ACC112 (cell line): Measurements from ENCODE around the gene LRP5.
"Not testable (repeated sequence)": the region's sequence is repeated elsewhere in the genome, so short reads cannot be mapped to it uniquely, and the experiment has no call there.

ENCODE experiments used
- H2AFZ ChIP-seq: fragments of 200-600 bp; sonication (generic); one replicate; pipeline ENCODE4 v1.6.0; 2017; ENCODE audit warnings: antibody characterized with exemption, low read length; ENCODE audit not compliant: unreplicated experiment
- H3K27ac ChIP-seq: fragments of 200-600 bp; sonication (generic); 2 replicates; pipeline ENCODE4 v1.5.1; 2014; ENCODE audit warnings: low read depth, mild to moderate bottlenecking, antibody characterized with exemption, low read length, moderate library complexity
- H3K27me3 ChIP-seq: fragments of 200-600 bp; sonication (generic); 2 replicates; pipeline ENCODE4 v1.6.1; 2014; ENCODE audit warnings: mild to moderate bottlenecking, antibody characterized with exemption, low read length, moderate library complexity, mixed read lengths; ENCODE audit not compliant: insufficient read depth
- H3K36me3 ChIP-seq: fragments of 200-600 bp; sonication (generic); 2 replicates; pipeline ENCODE4 v1.6.1; 2016; ENCODE audit warnings: mild to moderate bottlenecking, antibody characterized with exemption, low read length, moderate library complexity, mixed read lengths; ENCODE audit not compliant: insufficient read depth
- H3K4me1 ChIP-seq: fragments of 200-600 bp; sonication (generic); one replicate; pipeline ENCODE4 v1.6.1; 2016; ENCODE audit warnings: low read length, mixed read lengths; ENCODE audit not compliant: insufficient read depth, unreplicated experiment, control insufficient read depth
- H3K4me3 ChIP-seq: fragments of 200-600 bp; sonication (generic); 2 replicates; pipeline ENCODE4 v1.5.1; 2014; ENCODE audit warnings: mild to moderate bottlenecking, low read depth, low read length
- H3K79me2 ChIP-seq: fragments of 200-600 bp; sonication (generic); one replicate; pipeline ENCODE4 v1.6.0; 2016; ENCODE audit warnings: low read length; ENCODE audit not compliant: control insufficient read depth, unreplicated experiment, insufficient read depth

LRP5 gene

DNA sequence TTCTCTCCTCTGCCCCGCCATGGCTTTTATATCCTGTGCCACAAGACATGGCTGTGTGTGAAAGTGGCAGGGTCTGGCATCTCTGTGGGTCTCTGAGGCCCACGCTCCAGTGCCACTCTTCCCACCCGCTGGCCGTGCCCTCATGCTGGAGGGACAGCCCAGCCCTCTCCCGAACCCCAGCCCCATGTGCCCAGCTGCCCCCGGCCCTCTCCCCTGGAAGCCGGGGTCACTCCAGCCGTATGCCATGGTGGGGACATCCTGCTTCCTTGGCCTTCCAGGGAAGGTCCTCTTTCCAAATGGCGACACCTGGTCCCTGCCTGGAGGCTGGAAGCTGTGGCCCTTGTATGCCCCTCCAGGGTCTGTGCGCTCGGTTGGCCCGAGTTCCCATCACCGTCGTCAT, 84.9 kb downstream of the LRP5 start:
- no peak overlapping the region for H2AFZ ChIP-seq
- peaks cover 4% of the 10 kb centered on the region for H3K4me1 ChIP-seq
- H3K79me2 ChIP-seq: no peaks in the 10 kb centered on the region
- H3K27ac ChIP-seq: no peak overlapping the region
- H3K4me3 ChIP-seq: no peak overlapping the region
- H3K27me3 ChIP-seq: no peaks in the 10 kb centered on the region
- no peaks in the 10 kb centered on the region for H3K36me3 ChIP-seq

DNA sequence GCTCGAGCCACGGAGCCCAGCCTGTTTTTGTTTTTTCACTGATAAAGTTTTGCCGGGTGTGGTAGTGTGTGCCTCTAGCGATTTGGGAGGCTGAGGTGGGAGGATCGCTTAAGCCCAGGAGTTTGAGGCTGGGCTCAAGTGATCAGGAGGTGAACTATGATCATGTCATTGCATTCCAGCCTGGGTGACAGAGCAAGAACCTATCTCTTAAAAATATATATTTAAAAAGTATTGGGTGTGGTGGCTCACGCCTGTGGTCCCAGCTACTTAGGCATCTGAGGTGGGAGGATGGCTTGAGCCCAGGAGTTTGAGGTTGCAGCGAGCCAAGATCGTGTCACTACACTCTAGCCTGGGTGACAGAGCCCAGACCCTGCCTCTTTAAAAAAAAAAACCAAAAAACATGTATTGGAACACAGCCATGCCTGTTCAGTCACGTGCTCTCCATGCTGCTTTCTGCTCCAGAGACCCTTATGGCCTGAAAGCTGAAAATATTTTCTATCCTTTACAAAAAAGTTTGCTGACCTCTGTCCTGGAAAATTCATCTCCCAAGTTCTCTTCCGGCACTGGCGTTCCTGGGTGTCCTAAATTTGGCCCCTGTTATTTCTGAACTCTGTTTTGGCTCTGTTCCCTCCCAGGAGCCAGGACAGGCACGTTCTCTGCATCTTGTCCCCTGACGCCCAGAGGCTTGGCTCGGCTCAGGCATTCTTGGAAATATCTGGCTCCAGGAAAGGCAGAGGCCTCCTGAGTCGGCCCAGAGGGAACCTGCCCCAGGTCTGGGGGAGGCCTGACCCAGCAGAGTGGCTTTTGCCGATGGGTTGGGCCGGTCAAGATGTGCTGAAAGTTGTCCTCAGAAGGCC, 86.8 kb downstream of the LRP5 start:
- no peaks in the 10 kb centered on the region for H3K79me2 ChIP-seq
- no peaks in the 10 kb centered on the region for H3K36me3 ChIP-seq
- H3K4me3 ChIP-seq: no peak overlapping the region
- peaks cover 4% of the 10 kb centered on the region for H3K4me1 ChIP-seq
- peak overlapping the region; percentile 46 for H2AFZ ChIP-seq
- no peak overlapping the region for H3K27ac ChIP-seq
- no peaks in the 10 kb centered on the region for H3K27me3 ChIP-seq

DNA sequence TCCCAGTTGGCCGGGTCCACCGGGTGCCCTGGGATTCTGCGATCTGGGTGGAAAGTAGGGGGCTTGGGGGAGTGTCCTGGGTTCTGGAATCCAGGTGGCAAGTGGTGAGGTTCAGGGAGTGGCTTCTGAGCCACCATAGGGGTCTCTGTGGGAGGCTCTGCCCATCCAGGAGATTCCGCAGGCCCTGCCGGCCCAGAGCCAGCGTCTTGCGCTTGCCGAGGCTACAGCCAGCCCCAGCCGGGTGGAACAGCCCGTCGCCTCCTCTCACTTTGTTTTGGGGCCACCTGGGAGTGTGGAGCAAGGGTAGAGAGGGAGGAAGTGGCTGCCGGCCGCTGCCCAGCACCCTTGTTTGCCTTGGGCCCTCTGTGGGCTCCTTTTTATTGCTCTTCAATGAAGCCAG, 87.5 kb downstream of the LRP5 start:
- H3K79me2 ChIP-seq: no peaks in the 10 kb centered on the region
- H3K27ac ChIP-seq: no peak overlapping the region
- no peak overlapping the region for H2AFZ ChIP-seq
- peaks cover 4% of the 10 kb centered on the region for H3K4me1 ChIP-seq
- H3K27me3 ChIP-seq: no peaks in the 10 kb centered on the region
- no peaks in the 10 kb centered on the region for H3K36me3 ChIP-seq
- no peak overlapping the region for H3K4me3 ChIP-seq

DNA sequence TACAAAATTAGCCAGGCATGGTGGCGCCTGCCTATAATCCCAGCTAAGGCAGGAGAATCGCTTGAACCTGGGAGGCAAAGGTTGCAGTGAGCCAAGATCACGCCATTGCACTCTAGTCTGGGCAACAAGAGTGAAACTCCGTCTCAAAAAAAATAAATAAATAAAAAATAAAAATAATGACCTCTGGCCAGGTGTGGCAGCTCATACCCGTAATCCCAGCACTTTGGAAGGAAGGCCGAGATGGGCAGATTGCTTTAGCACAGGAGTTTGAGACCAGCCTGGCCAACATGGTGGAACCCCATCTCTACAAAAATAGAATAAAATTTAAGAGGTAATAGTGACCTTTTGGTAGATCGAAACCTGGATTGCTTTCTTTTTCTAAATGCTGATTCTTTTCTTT, 88.2 kb downstream of the LRP5 start:
- not testable (repeated sequence) for H3K4me3 ChIP-seq, H3K36me3 ChIP-seq, H3K79me2 ChIP-seq, H2AFZ ChIP-seq, H3K27ac ChIP-seq, H3K27me3 ChIP-seq, H3K4me1 ChIP-seq

DNA sequence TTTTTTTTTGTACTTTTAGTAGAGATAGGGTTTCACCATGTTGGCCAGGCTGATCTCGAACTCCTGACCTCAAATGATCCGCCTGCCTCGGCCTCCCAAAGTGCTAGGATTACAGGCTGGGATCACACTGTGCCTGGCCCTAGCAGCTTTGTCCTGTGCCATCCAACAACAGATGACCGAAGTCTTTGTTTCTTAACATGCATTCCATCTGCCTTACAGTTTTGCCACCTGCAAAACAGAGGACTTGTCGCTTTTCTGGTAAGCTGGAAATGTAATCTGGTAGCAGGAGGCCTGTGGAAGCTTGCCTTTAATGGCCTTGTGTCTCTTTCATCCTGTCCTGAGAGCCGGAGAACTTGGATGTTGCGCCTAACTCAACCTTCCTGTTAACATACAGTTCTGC, 89.5 kb downstream of the LRP5 start:
- Histone ChIP-seq H3K27ac (no peak overlapping the region), H3K36me3 (no peaks in the 10 kb centered on the region), H3K27me3 (no peaks in the 10 kb centered on the region), H3K4me1 (peaks cover 4% of the 10 kb centered on the region), H2AFZ (no peak overlapping the region), H3K4me3 (no peak overlapping the region), H3K79me2 (no peaks in the 10 kb centered on the region)

DNA sequence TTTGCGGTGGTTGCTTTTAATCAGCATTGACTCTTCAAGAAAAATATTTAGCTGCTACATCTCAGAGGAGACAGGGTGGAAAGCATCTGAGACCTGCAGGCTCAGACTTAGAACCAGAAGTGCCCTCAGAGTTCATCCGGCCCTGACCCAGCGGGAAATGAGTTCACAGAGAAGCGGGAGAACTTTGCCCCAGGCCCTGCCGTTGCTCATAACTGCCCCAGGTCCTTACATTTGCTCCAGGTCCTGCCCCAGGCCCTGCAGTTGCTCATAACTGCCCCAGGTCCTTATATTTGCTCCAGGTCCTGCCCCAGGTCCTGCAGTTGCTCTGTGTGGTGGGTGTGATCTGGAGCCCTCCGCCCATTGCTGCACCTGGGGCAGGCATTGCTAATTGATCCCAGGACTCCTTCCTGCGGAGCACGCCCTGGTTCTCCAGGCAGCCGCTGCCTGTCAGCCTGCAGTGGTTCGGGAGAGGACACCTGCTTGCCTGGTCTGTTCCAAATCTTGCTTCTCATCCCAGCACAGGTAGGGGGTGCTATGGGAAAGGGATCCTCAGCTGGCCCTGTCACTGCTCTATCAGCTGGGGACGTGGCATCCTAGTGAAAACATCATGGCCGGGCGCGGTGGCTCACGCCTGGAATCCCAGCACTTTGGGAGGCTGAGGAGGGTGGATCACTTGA, 90.1 kb downstream of the LRP5 start:
- Histone ChIP-seq H3K79me2 (no peaks in the 10 kb centered on the region), H3K4me3 (no peak overlapping the region), H2AFZ (no peak overlapping the region), H3K27ac (no peak overlapping the region), H3K36me3 (no peaks in the 10 kb centered on the region), H3K27me3 (no peaks in the 10 kb centered on the region), H3K4me1 (peaks cover 4% of the 10 kb centered on the region)

DNA sequence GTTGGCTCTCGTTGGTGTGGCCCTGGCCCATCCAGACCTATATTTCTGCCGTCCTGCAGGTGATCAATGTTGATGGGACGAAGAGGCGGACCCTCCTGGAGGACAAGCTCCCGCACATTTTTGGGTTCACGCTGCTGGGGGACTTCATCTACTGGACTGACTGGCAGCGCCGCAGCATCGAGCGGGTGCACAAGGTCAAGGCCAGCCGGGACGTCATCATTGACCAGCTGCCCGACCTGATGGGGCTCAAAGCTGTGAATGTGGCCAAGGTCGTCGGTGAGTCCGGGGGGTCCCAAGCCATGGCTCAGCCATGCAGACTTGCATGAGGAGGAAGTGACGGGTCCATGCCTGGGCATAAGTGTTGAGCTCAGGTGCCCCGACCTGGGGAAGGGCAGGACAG, 91.0 kb downstream of the LRP5 start:
- no peaks in the 10 kb centered on the region for H3K36me3 ChIP-seq
- H3K27ac ChIP-seq: no peak overlapping the region
- no peak overlapping the region for H2AFZ ChIP-seq
- H3K79me2 ChIP-seq: no peaks in the 10 kb centered on the region
- H3K4me3 ChIP-seq: no peak overlapping the region
- no peaks in the 10 kb centered on the region for H3K27me3 ChIP-seq
- H3K4me1 ChIP-seq: peaks cover 4% of the 10 kb centered on the region

DNA sequence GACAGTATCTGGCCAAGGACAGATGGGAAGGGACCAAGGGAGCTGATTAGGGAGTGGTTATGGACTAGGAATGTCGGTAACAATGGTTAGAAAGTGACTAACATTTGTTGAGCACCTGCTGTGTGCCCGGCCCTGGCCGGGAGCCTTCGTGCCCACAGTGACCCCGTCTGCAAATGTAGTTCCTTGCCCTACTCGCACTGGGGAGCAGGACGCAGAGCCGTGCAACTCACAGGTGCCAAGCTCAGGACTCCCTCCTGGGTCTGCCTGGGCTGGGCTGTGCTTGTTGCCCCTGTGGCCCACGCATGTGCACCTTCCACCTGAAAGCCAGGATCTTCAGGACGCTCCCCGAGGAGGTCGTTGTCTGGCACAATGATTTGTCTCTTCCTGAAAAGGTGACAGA, 91.4 kb downstream of the LRP5 start:
- Histone ChIP-seq H3K36me3 (no peaks in the 10 kb centered on the region), H2AFZ (no peak overlapping the region), H3K27me3 (no peaks in the 10 kb centered on the region), H3K79me2 (no peaks in the 10 kb centered on the region), H3K4me1 (peaks cover 4% of the 10 kb centered on the region), H3K4me3 (no peak overlapping the region), H3K27ac (no peak overlapping the region)

DNA sequence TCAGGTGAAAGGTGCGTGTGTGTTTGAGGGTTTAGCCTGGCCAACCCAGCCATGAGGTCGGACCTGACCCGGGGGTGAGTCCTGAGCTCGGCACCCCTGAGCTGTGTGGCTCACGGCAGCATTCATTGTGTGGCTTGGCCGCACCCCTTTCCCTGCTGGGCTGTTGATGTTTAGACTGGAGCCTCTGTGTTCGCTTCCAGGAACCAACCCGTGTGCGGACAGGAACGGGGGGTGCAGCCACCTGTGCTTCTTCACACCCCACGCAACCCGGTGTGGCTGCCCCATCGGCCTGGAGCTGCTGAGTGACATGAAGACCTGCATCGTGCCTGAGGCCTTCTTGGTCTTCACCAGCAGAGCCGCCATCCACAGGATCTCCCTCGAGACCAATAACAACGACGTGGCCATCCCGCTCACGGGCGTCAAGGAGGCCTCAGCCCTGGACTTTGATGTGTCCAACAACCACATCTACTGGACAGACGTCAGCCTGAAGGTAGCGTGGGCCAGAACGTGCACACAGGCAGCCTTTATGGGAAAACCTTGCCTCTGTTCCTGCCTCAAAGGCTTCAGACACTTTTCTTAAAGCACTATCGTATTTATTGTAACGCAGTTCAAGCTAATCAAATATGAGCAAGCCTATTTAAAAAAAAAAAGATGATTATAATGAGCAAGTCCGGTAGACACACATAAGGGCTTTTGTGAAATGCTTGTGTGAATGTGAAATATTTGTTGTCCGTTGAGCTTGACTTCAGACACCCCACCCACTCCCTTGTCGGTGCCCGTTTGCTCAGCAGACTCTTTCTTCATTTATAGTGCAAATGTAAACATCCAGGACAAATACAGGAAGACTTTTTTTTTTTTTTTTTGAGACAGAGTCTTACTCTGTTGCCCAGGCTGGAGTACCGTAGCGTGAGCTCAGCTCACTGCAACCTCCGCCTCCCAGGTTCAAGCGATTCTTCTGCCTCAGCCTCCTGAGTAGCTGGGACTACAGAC, 94.2 kb downstream of the LRP5 start:
- H3K27ac ChIP-seq: no peak overlapping the region
- H3K79me2 ChIP-seq: no peaks in the 10 kb centered on the region
- no peaks in the 10 kb centered on the region for H3K36me3 ChIP-seq
- no peak overlapping the region for H3K4me3 ChIP-seq
- H2AFZ ChIP-seq: no peak overlapping the region
- H3K4me1 ChIP-seq: no peaks in the 10 kb centered on the region
- H3K27me3 ChIP-seq: no peaks in the 10 kb centered on the region

DNA sequence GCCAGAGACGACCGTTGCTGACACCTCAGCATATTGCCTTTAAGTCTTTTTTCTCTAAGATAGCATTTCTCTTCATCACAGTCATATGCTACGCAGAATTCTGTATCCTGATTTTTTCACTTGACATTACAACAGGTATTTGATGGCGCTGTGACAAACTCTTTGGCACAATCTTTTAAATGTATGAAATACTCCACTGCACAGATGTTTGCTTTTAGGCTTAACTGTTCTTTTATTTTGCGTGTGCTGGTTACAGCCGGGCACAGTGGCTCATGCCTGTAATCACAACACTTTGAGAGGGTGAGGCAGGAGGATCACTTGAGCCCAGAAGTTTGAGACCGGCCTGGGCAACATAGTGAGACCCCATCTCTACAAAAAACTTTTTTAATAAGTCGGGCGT, 96.1 kb downstream of the LRP5 start:
- H3K4me3 ChIP-seq: no peak overlapping the region

More for the DNA sequence above, 96.1 kb downstream of the LRP5 start:
- Histone ChIP-seq H3K79me2 (no peaks in the 10 kb centered on the region), H3K4me1 (no peaks in the 10 kb centered on the region), H3K27ac (no peak overlapping the region), H2AFZ (no peak overlapping the region), H3K36me3 (no peaks in the 10 kb centered on the region), H3K27me3 (no peaks in the 10 kb centered on the region)
